Measurements from ENCODE around the gene HCRTR1. TPM values are rescaled to one million over a fixed set of nuclear protein-coding genes. Genes with fewer than 3 reads are reported as not detected.

The HCRTR1 gene
- total RNA-seq, 1 donor: not detected

- no peaks in the 10 kb centered on the region for H3K27me3 ChIP-seq (ENCODE audit: insufficient read depth, low read length)
- no peak overlapping the region for H3K4me3 ChIP-seq (ENCODE audit: low read length)
- H3K9me3 ChIP-seq (ENCODE audit: low read depth, low read length): no peaks in the 10 kb centered on the region
- peaks cover 8% of the 10 kb centered on the region for H3K4me1 ChIP-seq (ENCODE audit: insufficient read depth, low read length)
Observed at GRCh38 chr1:31607360-31607759, 10.1 kb upstream of the HCRTR1 start.

DNA sequence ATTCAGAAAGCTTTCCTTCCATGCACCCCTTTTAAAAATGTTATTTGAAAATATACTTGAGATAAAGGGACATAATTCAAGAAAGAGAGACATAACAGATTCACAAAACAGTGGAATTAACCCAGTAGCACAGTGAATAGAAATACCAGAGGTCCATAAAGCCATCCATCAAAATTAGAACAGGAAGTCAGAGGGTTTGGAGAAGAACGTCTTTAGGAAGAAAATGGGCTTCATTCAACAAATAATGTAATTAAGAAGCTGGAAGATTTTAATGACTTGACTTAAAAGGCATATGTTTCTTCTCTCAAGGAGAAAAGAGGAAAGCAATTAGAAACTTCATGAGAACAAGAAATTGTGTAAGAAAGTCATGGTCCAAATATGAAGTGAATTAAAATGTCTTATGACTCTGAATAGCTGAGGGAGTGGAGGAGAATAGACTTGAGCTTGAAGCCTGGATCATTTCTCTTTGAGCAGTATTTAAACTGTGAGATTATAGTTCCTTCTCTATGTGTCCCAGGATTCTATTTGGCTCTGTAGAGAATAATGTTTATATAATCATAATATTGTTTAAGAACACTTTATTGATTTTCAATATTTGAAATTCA, 7.9 kb upstream of the HCRTR1 start:
- Histone ChIP-seq H3K4me1 (ENCODE audit: insufficient read depth, low read length) (peaks cover 8% of the 10 kb centered on the region), H3K9me3 (ENCODE audit: low read depth, low read length) (no peaks in the 10 kb centered on the region), H3K4me3 (ENCODE audit: low read length) (no peak overlapping the region), H3K27me3 (ENCODE audit: insufficient read depth, low read length) (no peaks in the 10 kb centered on the region)

DNA sequence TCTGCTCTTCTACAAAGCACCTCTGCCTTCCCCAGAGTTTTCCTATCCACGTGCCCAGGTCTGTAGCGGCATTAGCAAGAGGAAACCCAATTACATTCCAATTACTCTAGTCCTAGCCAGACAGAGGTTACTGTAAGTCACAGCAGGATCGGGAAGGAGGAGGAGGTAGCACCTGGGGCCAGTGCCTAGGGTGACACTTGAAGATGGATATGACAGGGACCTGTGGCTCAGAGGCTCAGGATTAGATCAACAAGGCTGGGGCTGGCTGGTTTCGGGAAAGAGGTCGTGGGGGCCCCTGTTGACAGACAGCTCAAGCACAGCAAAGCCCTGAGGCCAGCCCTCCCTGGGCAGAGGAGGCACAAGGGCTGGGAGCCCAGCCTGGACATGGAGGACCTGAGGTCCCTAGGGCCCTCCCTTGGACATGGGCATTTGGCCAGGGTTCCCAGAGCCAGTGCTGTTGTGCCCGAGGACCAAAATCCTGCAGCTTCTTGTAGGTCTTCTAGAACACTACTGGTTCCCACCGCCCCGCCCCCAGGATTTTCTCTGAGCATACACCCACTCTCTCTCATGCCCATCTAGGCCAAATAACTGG, 3.0 kb upstream of the HCRTR1 start:
- H3K4me1 ChIP-seq (ENCODE audit: insufficient read depth, low read length): peaks cover 5% of the 10 kb centered on the region
- H3K4me3 ChIP-seq (ENCODE audit: low read length): no peak overlapping the region
- H3K27me3 ChIP-seq (ENCODE audit: insufficient read depth, low read length): peaks cover 21% of the 10 kb centered on the region
- no peaks in the 10 kb centered on the region for H3K9me3 ChIP-seq (ENCODE audit: low read depth, low read length)

GRCh38 chr1:31615414-31615813, 2.1 kb upstream of the HCRTR1 start:
- Histone ChIP-seq H3K9me3 (ENCODE audit: low read depth, low read length) (no peaks in the 10 kb centered on the region), H3K27me3 (ENCODE audit: insufficient read depth, low read length) (peaks cover 21% of the 10 kb centered on the region), H3K4me3 (ENCODE audit: low read length) (no peak overlapping the region)

DNA sequence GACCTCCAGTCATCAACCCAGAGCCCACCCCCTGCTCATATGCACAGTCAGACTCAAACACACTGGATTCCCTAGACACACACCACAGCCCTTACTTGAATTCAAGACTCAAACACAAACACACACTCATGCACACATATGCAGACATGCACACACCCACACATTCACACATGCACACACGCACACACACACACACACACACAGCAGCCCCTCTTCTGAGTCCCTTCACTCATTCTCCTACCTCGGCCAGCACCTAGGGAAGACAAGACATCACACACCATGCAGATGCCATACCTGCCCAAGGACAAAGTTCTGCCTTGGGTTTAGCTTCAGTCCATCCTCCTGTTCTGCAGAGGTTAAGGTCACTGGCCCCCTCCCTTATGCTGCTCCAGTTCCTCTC, 1.6 kb upstream of the HCRTR1 start:
- H3K4me3 ChIP-seq (ENCODE audit: low read length): no peak overlapping the region
- H3K9me3 ChIP-seq (ENCODE audit: low read depth, low read length): no peaks in the 10 kb centered on the region
- H3K27me3 ChIP-seq (ENCODE audit: insufficient read depth, low read length): peaks cover 21% of the 10 kb centered on the region
- H3K4me1 ChIP-seq (ENCODE audit: insufficient read depth, low read length): peaks cover 5% of the 10 kb centered on the region

More at GRCh38 chr1:31615414-31615813, 2.1 kb upstream of the HCRTR1 start:
- H3K4me1 ChIP-seq (ENCODE audit: insufficient read depth, low read length): peaks cover 5% of the 10 kb centered on the region

GRCh38 chr1:31617916-31618746, 642 bp downstream of the HCRTR1 start:
- Histone ChIP-seq H3K27me3 (ENCODE audit: insufficient read depth, low read length) (peaks cover 21% of the 10 kb centered on the region), H3K4me1 (ENCODE audit: insufficient read depth, low read length) (peaks cover 5% of the 10 kb centered on the region), H3K4me3 (ENCODE audit: low read length) (no peak overlapping the region), H3K9me3 (ENCODE audit: low read depth, low read length) (no peaks in the 10 kb centered on the region)

- Histone ChIP-seq H3K4me1 (ENCODE audit: insufficient read depth, low read length) (peaks cover 5% of the 10 kb centered on the region), H3K9me3 (ENCODE audit: low read depth, low read length) (no peaks in the 10 kb centered on the region), H3K4me3 (ENCODE audit: low read length) (no peak overlapping the region), H3K27me3 (ENCODE audit: insufficient read depth, low read length) (peaks cover 21% of the 10 kb centered on the region)
Observed at GRCh38 chr1:31618916-31619846, 1.7 kb downstream of the HCRTR1 start.

DNA sequence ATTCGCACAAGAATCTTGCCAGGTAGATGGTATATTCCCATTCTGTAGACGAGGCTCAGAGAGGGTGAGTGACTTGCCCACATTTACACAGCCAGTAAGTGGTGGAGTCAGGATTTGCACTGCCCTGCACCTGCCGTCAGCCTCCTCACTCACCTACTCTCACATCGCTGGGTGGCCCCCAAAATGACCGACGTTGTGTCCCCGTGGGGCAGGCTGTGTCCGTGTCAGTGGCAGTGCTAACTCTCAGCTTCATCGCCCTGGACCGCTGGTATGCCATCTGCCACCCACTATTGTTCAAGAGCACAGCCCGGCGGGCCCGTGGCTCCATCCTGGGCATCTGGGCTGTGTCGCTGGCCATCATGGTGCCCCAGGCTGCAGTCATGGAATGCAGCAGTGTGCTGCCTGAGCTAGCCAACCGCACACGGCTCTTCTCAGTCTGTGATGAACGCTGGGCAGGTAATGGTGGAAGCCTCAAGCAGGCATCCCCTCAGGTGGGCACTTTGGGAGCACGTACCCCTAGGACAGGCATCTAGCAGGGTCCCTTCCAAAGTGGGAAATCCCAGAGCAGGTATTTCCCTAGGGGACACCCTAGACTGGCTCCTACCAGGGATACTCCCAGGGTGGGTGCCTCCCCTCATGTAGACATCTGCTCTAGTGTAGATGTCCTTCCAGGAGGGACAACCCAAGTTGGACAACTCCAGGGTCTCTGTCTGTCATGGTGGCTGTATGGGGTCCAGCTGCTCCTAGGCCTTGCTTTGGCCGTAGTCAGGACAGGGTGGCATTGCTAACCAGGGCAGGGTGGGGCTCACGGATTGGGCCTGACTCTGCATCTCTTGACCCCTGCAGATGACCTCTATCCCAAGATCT, 3.4 kb downstream of the HCRTR1 start:
- Histone ChIP-seq H3K9me3 (ENCODE audit: low read depth, low read length) (no peaks in the 10 kb centered on the region), H3K27me3 (ENCODE audit: insufficient read depth, low read length) (peaks cover 21% of the 10 kb centered on the region), H3K4me3 (ENCODE audit: low read length) (no peak overlapping the region), H3K4me1 (ENCODE audit: insufficient read depth, low read length) (peaks cover 5% of the 10 kb centered on the region)

GRCh38 chr1:31621498-31621820, 4.0 kb downstream of the HCRTR1 start:
- peaks cover 19% of the 10 kb centered on the region for H3K27me3 ChIP-seq (ENCODE audit: insufficient read depth, low read length)
- H3K4me3 ChIP-seq (ENCODE audit: low read length): no peak overlapping the region
- peaks cover 5% of the 10 kb centered on the region for H3K4me1 ChIP-seq (ENCODE audit: insufficient read depth, low read length)
- no peaks in the 10 kb centered on the region for H3K9me3 ChIP-seq (ENCODE audit: low read depth, low read length)

DNA sequence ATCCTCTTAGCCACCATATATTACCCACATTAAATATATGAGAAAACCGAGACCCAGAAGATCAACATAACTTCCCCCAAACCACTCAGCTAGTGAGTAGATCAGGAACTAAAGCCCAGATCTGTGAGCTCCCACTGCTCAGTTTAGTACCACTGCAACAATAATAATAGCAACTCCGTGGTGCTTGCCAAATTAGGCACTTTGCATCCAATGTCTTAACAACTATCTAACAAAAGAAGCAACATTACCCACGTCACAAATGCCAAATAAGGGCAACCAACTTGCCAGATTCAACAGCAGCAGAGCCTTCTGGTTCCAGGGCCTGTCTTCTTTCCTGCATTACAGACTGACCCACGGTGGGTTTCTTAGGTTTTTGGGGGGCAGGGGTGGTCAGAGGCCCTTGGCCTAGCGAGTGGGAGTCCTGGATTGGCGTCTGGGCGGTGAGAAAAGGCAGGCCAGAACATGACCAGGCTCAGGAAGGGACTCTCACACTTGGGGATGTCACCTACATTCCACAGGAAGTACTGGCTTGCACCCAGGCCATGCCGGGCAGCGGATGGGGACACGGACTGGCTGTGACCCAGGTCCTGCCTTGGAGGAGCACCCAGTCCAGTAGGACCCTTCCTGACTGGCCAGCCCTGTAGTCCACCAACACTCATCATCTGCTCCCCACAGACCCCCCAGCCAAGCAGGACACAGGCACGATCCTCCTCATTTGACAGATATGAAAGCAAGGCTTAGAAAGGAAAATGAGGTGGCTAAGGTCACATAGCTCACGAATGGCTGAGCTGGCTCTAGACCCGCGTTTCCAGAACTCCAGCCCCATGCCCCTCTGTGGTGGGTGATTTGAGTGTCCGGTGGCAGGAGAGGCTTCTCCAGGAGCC, 4.6 kb downstream of the HCRTR1 start:
- H3K4me3 ChIP-seq (ENCODE audit: low read length): no peak overlapping the region
- no peaks in the 10 kb centered on the region for H3K9me3 ChIP-seq (ENCODE audit: low read depth, low read length)
- peaks cover 12% of the 10 kb centered on the region for H3K27me3 ChIP-seq (ENCODE audit: insufficient read depth, low read length)
- peaks cover 5% of the 10 kb centered on the region for H3K4me1 ChIP-seq (ENCODE audit: insufficient read depth, low read length)

- Histone ChIP-seq H3K27me3 (ENCODE audit: insufficient read depth, low read length) (peaks cover 4% of the 10 kb centered on the region), H3K9me3 (ENCODE audit: low read depth, low read length) (no peaks in the 10 kb centered on the region), H3K4me1 (ENCODE audit: insufficient read depth, low read length) (no peaks in the 10 kb centered on the region), H3K4me3 (ENCODE audit: low read length) (no peak overlapping the region)
Observed at GRCh38 chr1:31623365-31623764, 5.9 kb downstream of the HCRTR1 start.

DNA sequence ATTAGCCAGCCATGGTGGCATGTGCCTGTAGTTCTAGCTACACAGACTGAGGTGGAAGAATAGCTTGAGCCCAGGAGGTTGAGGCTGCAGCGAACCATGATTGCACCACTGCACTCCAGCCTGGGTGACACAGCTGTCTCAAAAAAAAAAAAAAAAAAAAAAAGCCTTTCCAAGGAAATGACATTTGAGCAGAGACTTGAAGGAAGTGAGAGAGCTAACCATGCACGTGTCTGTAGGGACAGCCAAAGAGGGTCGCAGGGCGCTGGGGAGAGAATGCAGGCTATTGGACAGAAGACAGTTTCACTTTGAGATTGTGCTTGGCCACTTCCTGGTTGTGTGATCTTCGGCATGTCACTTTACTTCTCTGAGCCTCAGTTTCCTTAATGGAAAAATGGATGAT, 6.8 kb downstream of the HCRTR1 start:
- no peak overlapping the region for H3K4me3 ChIP-seq (ENCODE audit: low read length)

GRCh38 chr1:31624731-31625514, 7.4 kb downstream of the HCRTR1 start:
- Histone ChIP-seq H3K27me3 (ENCODE audit: insufficient read depth, low read length) (no peaks in the 10 kb centered on the region), H3K4me1 (ENCODE audit: insufficient read depth, low read length) (no peaks in the 10 kb centered on the region), H3K9me3 (ENCODE audit: low read depth, low read length) (no peaks in the 10 kb centered on the region), H3K4me3 (ENCODE audit: low read length) (no peak overlapping the region)

More for the DNA sequence above, 6.8 kb downstream of the HCRTR1 start:
- Histone ChIP-seq H3K4me1 (ENCODE audit: insufficient read depth, low read length) (no peaks in the 10 kb centered on the region), H3K9me3 (ENCODE audit: low read depth, low read length) (no peaks in the 10 kb centered on the region), H3K27me3 (ENCODE audit: insufficient read depth, low read length) (no peaks in the 10 kb centered on the region)

Data from mononuclear cell (primary cell).